A549 (cell line): Measurements from ENCODE around the gene SLC2A6.

Source experiments
- BCL3 ChIP-seq: fragments of >200 bp; sonication (Bioruptor Twin); formaldehyde crosslinking; IDR thresholded peaks from 3 replicates; pipeline ENCODE4 v1.6.1; 2016
- CHD2 ChIP-seq: fragments of 150-350 bp; IDR thresholded peaks from 2 replicates; pipeline ENCODE4 v1.6.1; 2014; ENCODE audit warnings: low read length; ENCODE audit not compliant: partially characterized antibody
- EP300 ChIP-seq, 2 experiments: fragments of >200 bp; sonication (Bioruptor Twin); formaldehyde crosslinking; IDR thresholded peaks; 2 replicates in 1 of 2; 3 replicates in 1 of 2; pipeline ENCODE4 v1.6.1; 2016 to 2017
- HDAC2 ChIP-seq: fragments of 200-600 bp; sonication (generic); IDR thresholded peaks from 2 replicates; pipeline ENCODE4 v1.6.1; 2016
- JUN ChIP-seq, 2 experiments: fragments of >200 bp; sonication (Bioruptor Twin); formaldehyde crosslinking; IDR thresholded peaks; 2 replicates in 1 of 2; 3 replicates in 1 of 2; pipeline ENCODE4 v1.6.1; 2016 to 2017
- KDM1A ChIP-seq: fragments of 200-600 bp; sonication (generic); IDR thresholded peaks from 2 replicates; pipeline ENCODE4 v1.6.1; 2016; ENCODE audit warnings: low read depth, mild to moderate bottlenecking
- POLR2A ChIP-seq: IDR thresholded peaks from 2 replicates; pipeline ENCODE4 v1.6.1; 2012; ENCODE audit warnings: mild to moderate bottlenecking, low read length
- RCOR1 ChIP-seq: fragments of 150-350 bp; IDR thresholded peaks from 2 replicates; pipeline ENCODE4 v1.6.1; 2014; ENCODE audit warnings: antibody characterized with exemption, low read length, low read depth
- SMC3 ChIP-seq: fragments of >200 bp; sonication (Bioruptor Twin); formaldehyde crosslinking; IDR thresholded peaks from 3 replicates; pipeline ENCODE4 v1.6.1; 2018; ENCODE audit warnings: inconsistent platforms
- TF ChIP-seq, protein P1 (sequence below): IDR thresholded peaks from 2 replicates; pipeline ENCODE4 v1.6.1; 2012
- TF ChIP-seq, protein P2 (sequence below): fragments of >200 bp; sonication (Bioruptor Twin); formaldehyde crosslinking; IDR thresholded peaks from 3 replicates; pipeline ENCODE4 v1.5.1; 2016

DNA sequence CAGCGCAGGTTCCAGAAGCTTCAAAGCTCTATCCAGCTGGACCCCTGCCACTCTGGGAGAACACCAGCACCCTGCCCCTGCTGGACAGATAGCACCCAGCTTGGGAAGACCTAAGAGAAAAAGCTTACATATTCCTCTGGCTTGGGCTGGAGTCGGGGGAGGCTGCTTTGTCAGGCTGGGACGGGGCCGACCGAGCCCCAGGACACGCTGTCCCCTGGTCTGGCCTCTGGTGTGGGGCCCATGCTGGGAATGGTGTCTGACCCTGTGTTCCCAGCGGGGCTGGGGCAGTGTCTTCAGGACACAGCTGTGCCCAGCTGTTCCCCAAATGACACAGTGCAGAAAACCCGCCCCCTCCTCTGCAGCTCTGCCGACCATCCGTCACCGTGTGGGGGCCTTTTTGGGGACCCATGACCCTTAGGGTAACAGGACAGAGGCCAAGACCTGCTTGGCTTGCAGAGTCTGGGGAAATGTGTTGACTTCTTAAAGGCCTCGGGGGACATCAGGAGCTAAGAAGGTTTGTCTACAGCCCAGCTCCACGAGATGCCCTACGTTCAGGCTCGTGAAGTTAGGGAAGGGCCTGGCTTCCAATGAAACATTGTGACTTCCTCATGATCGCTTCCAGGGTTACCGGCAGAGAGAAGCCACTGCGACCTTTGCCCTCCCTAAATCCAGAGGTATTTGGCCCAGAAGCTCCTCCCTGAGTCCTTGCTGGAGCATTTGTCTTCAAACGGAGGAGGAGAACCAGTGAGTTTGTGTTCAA lies 20.4 kb upstream of the SLC2A6 start:
- TF ChIP-seq POLR2A, result no peak
- TF ChIP-seq CHD2, result no peak
- no peak for TF ChIP-seq EP300 (IDR thresholded peaks at IDR 0.05)
- no peak for TF ChIP-seq JUN (IDR thresholded peaks at IDR 0.05)
- no peak for TF ChIP-seq RCOR1
- no peak for TF ChIP-seq BCL3
- TF ChIP-seq, protein P1, sequence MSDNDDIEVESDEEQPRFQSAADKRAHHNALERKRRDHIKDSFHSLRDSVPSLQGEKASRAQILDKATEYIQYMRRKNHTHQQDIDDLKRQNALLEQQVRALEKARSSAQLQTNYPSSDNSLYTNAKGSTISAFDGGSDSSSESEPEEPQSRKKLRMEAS, result no peak
- TF ChIP-seq, protein P2, sequence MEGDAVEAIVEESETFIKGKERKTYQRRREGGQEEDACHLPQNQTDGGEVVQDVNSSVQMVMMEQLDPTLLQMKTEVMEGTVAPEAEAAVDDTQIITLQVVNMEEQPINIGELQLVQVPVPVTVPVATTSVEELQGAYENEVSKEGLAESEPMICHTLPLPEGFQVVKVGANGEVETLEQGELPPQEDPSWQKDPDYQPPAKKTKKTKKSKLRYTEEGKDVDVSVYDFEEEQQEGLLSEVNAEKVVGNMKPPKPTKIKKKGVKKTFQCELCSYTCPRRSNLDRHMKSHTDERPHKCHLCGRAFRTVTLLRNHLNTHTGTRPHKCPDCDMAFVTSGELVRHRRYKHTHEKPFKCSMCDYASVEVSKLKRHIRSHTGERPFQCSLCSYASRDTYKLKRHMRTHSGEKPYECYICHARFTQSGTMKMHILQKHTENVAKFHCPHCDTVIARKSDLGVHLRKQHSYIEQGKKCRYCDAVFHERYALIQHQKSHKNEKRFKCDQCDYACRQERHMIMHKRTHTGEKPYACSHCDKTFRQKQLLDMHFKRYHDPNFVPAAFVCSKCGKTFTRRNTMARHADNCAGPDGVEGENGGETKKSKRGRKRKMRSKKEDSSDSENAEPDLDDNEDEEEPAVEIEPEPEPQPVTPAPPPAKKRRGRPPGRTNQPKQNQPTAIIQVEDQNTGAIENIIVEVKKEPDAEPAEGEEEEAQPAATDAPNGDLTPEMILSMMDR, result no peak
- TF ChIP-seq KDM1A, result no peak
- no peak for TF ChIP-seq HDAC2
- TF ChIP-seq SMC3, result no peak
